GM21619 (cell line): Measurements from ENCODE around the gene WDR93.
A peak's percentile ranks its signal among the peaks of the same experiment; 100 is the strongest.
"Not testable (repeated sequence)": the region's sequence is repeated elsewhere in the genome, so short reads cannot be mapped to it uniquely, and the experiment has no call there.

Source experiments
- ATAC-seq: cut with Tn5 transposase; IDR thresholded peaks from one replicate; pipeline ENCODE4 v1.9.1; 2021; ENCODE audit not compliant: unreplicated experiment

WDR93 gene

GRCh38 chr15:89681146-89681545 is 9.5 kb upstream of the WDR93 start:
- ATAC-seq: no peak

DNA sequence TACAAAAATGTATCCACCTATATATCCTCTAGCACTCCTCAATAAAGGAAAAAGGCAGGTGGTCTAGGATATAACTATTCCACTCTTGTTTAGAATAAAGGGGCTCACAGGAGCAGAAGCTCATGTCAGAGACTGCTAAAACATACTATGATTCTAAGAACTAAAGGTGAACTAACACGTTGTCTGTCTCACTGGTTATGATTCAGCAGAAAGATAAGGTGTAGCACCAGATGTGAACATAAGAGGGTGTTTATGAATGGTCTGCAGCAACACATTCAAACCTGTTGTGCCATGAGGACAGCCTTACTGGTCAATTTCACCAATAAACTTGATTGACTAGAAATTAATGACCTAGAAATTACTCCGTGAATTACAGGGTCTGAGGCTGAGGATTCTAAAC is 4.6 kb upstream of the WDR93 start:
- ATAC-seq: no peak

- ATAC-seq: no peak
Measured at GRCh38 chr15:89686522-89686921, 4.1 kb upstream of the WDR93 start.

DNA sequence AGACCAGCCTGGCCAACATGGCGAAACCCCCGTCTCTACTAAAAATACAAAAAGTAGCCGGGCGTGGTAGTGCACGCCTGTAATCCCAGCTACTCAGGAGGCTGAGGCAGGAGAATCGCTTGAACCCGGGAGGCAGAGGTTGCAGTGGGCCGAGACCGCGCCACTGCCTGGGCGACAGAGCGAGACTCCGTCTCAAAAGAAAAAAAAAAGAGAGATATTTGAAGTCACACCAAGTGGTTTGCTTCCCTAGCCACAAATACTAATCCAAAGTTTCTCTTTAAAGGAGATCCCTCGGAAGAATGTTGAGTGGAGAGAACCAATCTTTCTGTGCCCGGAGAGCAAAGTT is 708 bp upstream of the WDR93 start:
- ATAC-seq: not testable (repeated sequence)

GRCh38 chr15:89693091-89693490 is 2.5 kb downstream of the WDR93 start:
- ATAC-seq: no peak

DNA sequence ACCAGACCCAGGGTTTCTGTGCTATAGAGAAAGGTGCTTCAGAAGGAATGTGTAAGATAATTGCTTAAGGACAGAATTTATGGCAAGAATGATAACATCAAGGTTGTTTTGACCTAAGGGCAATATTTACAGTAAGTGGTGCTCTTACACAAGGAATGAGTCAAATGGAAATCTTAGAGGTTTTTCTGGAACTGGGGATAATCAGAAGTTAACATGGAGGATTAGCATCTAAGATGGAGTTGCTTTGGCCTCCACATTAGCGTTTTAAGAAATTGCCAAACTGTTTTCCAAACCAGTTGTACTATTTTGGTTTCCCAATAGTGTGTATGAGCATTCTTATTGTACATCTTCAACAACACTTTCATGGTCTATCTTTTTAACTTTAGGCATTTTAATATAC is 3.1 kb downstream of the WDR93 start:
- ATAC-seq: no peak

DNA sequence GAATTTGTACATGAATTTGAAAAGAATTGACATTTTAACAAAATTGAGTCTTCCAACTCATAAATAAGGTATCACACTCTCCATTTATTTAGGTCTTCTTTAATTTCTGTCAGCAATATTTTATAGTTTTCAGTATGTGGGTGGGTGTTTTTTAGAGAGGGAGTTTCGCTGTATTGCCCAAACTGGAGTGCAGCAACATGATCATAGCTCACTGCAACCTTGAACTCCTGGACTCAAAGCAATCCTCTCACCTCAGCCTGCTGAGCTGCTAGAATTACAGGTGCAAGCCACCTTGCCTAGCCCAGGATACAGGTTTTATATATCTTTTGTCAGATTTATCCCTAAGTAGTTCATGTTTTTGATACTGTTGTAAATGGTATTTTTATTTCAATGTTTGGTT is 4.6 kb downstream of the WDR93 start:
- ATAC-seq: no peak

DNA sequence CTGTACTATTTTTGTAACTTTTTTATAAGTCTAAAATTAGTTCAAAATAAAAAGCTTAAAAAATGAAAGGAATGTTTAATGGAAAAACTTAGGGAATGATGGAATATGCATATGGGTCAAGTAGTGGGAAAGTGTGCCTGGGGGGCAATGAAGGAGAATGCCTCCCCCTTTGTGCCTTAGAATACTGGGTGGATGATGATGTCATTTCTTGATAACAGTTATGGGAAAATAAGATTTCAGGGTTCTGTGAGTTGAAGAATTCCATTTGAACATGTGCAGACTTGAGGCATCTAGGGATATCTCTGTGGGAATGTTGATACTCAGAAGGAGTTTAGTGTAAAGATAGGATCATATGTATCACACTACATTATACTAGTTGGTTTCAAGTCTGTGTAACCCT is 13.8 kb downstream of the WDR93 start:
- ATAC-seq: no peak

DNA sequence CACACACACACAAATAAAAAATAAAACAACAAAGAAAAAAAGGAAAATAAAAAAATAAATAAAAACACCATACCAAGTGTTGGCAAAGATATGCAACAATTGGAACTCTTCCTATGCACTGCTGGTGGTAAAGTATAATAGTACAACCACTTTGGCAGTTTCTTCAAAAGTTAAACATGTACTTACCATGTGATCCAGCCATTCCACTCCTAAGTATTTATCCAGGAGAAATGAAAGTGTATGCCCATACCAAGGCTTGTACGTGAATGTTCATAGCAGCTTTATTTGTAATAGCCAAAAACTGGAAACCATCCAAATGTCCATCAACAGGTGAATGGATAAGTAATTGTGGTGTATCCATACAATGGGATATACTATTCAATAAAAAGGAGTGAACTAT is 17.0 kb downstream of the WDR93 start:
- no peak for ATAC-seq

DNA sequence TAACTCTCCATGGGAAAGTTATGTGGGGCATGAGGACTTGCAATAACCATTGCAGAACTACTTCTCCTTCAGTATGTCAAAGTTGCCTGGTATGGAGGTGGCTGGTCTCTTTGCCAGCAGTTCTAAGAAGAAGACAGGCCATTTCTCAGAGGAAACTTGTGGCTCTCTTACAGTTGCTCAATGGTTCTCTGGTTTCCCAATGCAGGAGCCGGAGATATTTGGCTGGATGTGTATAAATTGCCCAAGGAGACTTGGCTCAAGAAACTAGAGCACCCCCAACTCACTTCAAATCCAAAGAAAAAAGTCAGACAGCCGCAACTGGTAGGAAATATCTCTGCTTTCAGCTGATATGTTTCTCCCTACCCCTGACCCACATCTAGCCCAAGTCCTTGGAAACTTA is 24.2 kb downstream of the WDR93 start:
- ATAC-seq: no peak

- no peak for ATAC-seq
Measured at GRCh38 chr15:89723031-89723430, 32.4 kb downstream of the WDR93 start.

- no peak for ATAC-seq
Measured at GRCh38 chr15:89724621-89725020, 34.0 kb downstream of the WDR93 start.

- no peak for ATAC-seq
Measured at GRCh38 chr15:89725064-89725463, 34.5 kb downstream of the WDR93 start.

DNA sequence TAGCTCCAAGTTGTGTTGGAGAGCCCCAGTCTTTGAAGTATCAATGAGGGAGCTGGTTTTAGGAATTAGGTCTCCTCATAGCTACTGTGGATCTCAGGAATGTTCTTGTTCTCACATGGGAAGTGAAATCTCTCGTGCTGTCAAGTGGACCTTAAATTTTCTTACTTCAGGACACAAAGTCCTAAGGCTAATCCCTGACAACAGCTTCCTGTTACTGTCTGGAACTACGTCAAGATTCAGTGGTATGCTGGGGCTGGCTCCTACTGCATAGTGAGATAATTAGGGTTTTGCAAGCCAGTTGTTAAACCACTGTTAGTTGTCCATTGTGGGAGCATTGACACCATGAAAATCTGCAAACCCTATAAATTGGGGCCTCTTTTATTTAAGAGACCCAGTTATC is 37.6 kb downstream of the WDR93 start:
- ATAC-seq: no peak

DNA sequence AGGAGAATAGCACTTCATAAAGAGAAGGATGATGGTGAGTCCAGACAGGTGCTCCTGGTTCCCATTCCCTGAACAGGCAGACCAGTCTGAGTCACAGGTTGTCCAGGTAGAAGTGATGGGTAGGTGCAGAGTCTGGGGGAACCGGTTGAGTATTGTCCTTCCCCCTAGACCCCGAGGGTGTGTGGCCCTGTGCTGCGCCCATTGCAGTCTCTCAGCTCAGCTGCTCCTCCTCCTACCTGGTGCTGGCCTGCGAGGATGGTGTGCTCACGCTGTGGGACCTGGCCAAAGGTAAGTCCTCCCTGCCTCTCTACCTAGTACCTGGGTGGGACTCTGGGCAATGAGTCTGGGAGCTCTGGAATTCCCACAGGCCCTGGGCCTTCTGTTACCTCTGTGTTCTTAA is 40.7 kb downstream of the WDR93 start:
- no peak for ATAC-seq

DNA sequence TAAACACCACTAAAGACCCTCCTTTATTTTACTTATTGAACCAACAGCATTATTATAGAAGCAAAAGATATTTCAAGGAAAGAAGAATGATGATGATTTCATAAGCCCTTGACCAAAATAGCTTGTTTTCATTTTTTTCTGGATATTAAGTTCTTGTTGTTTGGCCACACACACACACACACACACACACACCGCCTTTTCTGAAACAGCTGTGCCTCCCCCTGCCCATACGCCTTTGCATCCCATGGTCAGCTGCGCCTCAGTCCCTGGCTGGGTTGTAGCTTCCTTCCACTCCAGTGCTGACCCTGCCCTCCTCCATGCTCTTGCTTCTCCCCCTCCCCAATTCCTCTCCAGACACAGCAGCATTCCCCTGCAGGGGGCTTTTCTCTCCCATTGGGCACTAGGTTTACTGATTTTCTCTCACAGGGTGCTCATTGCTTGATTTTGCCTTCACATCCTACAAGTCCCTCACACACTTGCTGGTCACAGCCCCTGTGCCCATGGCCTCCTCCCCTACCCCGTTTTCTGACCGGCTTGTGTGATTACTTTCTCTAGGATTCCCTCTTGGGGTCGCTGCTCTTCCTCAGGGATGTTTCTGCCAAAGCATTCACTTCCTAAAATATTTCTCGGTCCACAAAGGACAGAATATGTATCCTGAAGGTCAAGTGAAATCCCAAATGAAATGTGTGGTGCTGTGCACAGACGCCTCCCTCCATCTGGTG is 42.0 kb downstream of the WDR93 start:
- ATAC-seq: no peak

GRCh38 chr15:89735773-89736172 is 45.2 kb downstream of the WDR93 start:
- ATAC-seq: no peak

- ATAC-seq: peak; percentile 84
Measured at GRCh38 chr15:89740137-89740536, 49.5 kb downstream of the WDR93 start.

- no peak for ATAC-seq
Measured at GRCh38 chr15:89743011-89743410, 52.4 kb downstream of the WDR93 start.

GRCh38 chr15:89743594-89743993 is 53.0 kb downstream of the WDR93 start:
- no peak for ATAC-seq

DNA sequence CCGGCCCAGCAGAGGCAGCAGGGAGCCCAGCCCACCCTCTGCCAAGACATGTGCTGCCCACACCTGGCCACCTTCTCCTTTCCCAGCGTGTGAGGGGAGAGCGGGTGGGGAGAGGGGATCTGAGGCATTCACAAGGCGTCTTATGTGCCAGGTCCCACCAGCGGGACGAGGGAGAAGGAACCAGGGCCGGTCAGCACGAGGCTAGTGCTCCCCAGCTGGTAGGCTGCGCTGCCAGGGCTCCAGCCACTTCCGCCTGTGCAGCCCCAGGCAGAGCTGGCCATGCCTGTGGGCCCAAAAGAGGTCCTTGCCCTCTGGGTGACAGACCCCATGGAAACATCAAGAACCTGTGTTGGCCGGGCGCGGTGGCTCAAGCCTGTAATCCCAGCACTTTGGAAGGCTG is 54.5 kb downstream of the WDR93 start:
- ATAC-seq: no peak

- ATAC-seq: no peak
Measured at GRCh38 chr15:89745768-89746167, 55.2 kb downstream of the WDR93 start.

DNA sequence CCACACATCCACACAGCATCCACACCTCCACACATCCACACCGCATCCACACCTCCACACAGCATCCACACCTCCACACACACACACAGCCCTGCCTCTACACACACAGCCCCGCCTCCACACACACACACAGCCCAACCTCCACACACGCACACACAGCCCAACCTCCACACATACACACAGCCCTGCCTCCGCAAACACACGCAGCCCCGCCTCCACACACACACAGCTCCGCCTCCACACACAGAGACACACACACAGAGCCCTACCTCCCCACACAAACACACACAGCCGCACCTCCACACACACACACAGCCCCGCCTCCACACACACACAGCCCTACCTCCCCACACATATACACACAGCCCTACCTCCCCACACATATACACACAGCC is 55.8 kb downstream of the WDR93 start:
- ATAC-seq: no peak
